ENCODE results near the gene LMTK3. TPM values are rescaled to one million over a fixed set of nuclear protein-coding genes. Genes with fewer than 3 reads are reported as not detected.
"Not testable (repeated sequence)": the region's sequence is repeated elsewhere in the genome, so short reads cannot be mapped to it uniquely, and the experiment has no call there.

The LMTK3 gene
- total and polyA plus RNA-seq, 9 of the 15 experiments (the other 6 are each of a cell fraction or from before 2014, with no cell fraction given): 0.35 to 12.3 (median 2.0) TPM; not detected in 2

- TF ChIP-seq, protein P1, sequence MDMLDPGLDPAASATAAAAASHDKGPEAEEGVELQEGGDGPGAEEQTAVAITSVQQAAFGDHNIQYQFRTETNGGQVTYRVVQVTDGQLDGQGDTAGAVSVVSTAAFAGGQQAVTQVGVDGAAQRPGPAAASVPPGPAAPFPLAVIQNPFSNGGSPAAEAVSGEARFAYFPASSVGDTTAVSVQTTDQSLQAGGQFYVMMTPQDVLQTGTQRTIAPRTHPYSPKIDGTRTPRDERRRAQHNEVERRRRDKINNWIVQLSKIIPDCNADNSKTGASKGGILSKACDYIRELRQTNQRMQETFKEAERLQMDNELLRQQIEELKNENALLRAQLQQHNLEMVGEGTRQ (CRISPR knock-in tag; IDR thresholded peaks at IDR 0.05): no peak
- TF ChIP-seq YBX1 (IDR thresholded peaks at IDR 0.05) (no peak), FOXJ2 (tag; IDR thresholded peaks at IDR 0.05) (no peak), PRMT5 (CRISPR knock-in tag; IDR thresholded peaks at IDR 0.05) (no peak), MAZ (CRISPR knock-in tag; conservative IDR thresholded peaks at IDR 0.05 in 1 of 2, IDR thresholded peaks at IDR 0.05 in 1 of 2) (peak in 1 of 2 experiments; percentile 26; a peak in 1 of 4 replicates)
- TF ChIP-seq, protein P2, sequence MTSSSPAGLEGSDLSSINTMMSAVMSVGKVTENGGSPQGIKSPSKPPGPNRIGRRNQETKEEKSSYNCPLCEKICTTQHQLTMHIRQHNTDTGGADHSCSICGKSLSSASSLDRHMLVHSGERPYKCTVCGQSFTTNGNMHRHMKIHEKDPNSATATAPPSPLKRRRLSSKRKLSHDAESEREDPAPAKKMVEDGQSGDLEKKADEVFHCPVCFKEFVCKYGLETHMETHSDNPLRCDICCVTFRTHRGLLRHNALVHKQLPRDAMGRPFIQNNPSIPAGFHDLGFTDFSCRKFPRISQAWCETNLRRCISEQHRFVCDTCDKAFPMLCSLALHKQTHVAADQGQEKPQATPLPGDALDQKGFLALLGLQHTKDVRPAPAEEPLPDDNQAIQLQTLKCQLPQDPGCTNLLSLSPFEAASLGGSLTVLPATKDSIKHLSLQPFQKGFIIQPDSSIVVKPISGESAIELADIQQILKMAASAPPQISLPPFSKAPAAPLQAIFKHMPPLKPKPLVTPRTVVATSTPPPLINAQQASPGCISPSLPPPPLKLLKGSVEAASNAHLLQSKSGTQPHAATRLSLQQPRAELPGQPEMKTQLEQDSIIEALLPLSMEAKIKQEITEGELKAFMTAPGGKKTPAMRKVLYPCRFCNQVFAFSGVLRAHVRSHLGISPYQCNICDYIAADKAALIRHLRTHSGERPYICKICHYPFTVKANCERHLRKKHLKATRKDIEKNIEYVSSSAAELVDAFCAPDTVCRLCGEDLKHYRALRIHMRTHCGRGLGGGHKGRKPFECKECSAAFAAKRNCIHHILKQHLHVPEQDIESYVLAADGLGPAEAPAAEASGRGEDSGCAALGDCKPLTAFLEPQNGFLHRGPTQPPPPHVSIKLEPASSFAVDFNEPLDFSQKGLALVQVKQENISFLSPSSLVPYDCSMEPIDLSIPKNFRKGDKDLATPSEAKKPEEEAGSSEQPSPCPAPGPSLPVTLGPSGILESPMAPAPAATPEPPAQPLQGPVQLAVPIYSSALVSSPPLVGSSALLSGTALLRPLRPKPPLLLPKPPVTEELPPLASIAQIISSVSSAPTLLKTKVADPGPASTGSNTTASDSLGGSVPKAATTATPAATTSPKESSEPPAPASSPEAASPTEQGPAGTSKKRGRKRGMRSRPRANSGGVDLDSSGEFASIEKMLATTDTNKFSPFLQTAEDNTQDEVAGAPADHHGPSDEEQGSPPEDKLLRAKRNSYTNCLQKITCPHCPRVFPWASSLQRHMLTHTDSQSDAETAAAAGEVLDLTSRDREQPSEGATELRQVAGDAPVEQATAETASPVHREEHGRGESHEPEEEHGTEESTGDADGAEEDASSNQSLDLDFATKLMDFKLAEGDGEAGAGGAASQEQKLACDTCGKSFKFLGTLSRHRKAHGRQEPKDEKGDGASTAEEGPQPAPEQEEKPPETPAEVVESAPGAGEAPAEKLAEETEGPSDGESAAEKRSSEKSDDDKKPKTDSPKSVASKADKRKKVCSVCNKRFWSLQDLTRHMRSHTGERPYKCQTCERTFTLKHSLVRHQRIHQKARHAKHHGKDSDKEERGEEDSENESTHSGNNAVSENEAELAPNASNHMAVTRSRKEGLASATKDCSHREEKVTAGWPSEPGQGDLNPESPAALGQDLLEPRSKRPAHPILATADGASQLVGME (CRISPR knock-in tag; IDR thresholded peaks at IDR 0.05): no peak
Measured at GRCh38 chr19:48489608-48490216, 21.9 kb downstream of the LMTK3 start (continued).

DNA sequence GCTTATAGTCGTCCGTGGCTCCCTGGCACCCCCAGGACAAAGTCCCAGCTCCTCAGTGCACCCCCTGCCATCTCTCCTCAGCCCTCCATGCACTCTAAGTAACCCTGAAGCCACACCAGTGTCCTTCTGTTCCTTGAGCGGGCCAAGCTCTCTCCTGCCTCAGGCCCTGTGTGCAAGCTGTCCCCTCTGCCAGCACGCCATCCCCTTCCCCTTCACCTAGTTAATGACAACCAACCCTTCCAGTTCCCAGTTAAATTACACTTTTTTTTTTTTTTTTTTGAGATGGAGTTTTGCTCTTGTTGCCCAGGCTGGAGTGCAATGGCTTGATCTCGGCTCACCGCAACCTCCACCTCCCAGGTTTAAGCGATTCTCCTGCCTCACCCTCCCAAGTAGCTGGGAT lies 23.2 kb downstream of the LMTK3 start:
- H3K27me3 ChIP-seq (ENCODE audit: control insufficient read depth in 2 of 2, insufficient read depth in 2 of 2, low read length in 2 of 2); intact Hi-C loops (cut with micrococcal nuclease); BruUV-seq (replicated peaks); H3K4me3 ChIP-seq; FAIRE-seq; H3K9me3 ChIP-seq (replicated peaks; ENCODE audit: control insufficient read depth, insufficient read depth, low read depth, low read length); in situ Hi-C loops (cut with MboI); H3K9me1 ChIP-seq (ENCODE audit: control insufficient read depth, insufficient read depth, low read length); H3K36me3 ChIP-seq (ENCODE audit: control insufficient read depth, insufficient read depth, low read length); H3K27ac ChIP-seq (ENCODE audit: extremely low read depth, low read depth, low read length); H3K4me2 ChIP-seq (ENCODE audit: insufficient read depth, low read length); H4K20me1 ChIP-seq (replicated peaks; ENCODE audit: control insufficient read depth, insufficient read depth, low read length); H2AFZ ChIP-seq (ENCODE audit: low read depth, low read length); DNase-seq (ENCODE audit: extremely low read depth in 1 of 4, low spot score in 3 of 4); H3K79me2 ChIP-seq (ENCODE audit: control insufficient read depth, insufficient read depth, low read length); ATAC-seq: not testable (repeated sequence)
- ChIA-PET POLR2A (interaction anchor here (0.7 to 1.7 kb wide), 4 partner anchors 9 to 104 kb away, joined by 3 to 6 read pairs (median 4); no protein-coding TSS in a partner anchor), CTCF (ENCODE audit: low intra/inter-chr PET ratio) (interaction anchor here (0.6 to 1.5 kb wide), 2 partner anchors 96 to 355 kb away, joined by 3 to 9 read pairs; no protein-coding TSS in a partner anchor)
- Histone ChIP-seq H3K9ac (ENCODE audit: insufficient read depth in 1 of 2, low read depth in 2 of 2, low read length in 2 of 2) (peak overlapping the region in 1 of 2 experiments; percentile 11; a peak in 1 of 4 replicates), H3K4me1 (replicated peaks in 1 of 2; ENCODE audit: control insufficient read depth in 2 of 2, insufficient read depth in 2 of 2, low read length in 2 of 2) (peaks cover 26 to 41% of the 10 kb centered on the region in 2 experiments)
- 54% methylated on average over 4 of the region's 7 CpGs for WGBS (ENCODE audit: insufficient coverage, low coverage, missing lambda C conversion rate)
